Inferior parietal cortex (tissue), 1 donor: Measurements from ENCODE around the gene SUPT20HL1.
A peak's percentile ranks its signal among the peaks of the same experiment; 100 is the strongest.

Experiments used
- DNase-seq: peaks from one replicate; pipeline ENCODE4 v3.0.0-alpha.2; 2016; ENCODE audit errors: extremely low spot score

SUPT20HL1 gene

DNA sequence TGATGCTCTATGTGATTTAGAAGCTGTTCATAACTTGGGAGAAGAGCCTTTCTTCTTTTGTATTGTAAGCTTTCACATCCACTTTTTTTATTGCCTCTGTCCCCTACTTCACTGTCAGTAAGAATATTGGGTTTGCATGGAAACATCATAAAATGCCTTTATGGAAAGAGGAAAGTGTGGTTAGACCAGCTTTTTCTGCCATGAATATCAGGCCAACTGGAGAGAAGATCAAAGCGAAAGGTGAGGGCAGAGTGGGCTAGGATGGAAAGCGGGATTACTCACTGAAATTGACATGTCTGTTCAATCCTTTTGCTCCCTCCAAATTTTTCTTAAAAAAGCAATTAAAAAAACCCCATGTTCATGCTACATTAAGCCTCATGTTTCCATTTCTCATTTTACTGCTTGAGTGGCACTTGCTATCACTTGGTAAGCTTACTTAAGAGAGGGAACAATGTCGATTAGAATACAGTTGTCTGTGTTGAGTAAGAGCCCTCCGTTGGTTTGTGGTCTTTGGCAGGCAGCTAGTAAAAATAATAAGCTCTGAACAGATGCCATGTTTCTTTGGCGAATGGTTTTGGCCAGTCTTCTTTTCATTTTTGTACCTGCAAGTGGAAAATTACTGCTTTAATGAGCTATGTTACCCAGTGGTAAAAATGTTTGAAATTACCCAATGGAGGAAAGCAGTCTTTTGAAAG, 35.9 kb downstream of the SUPT20HL1 start:
- DNase-seq: peak; percentile 5

DNA sequence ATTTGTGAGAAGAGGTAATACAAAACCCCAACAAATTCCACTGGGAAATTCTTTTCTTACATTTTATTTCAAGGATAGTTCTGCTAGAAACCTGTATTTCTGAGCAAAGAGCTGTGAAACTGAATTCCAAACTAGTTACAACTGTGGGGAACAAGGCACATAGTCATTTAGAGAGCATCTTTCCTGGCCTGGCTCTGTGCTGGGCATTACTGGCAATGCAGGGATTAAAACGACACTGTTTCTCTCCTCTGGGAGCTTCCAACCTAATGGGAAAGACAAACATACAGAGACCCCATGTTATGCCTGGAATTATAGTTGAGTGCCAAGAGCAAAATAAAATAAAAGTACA, 36.5 kb downstream of the SUPT20HL1 start:
- DNase-seq: peak; percentile 2

DNA sequence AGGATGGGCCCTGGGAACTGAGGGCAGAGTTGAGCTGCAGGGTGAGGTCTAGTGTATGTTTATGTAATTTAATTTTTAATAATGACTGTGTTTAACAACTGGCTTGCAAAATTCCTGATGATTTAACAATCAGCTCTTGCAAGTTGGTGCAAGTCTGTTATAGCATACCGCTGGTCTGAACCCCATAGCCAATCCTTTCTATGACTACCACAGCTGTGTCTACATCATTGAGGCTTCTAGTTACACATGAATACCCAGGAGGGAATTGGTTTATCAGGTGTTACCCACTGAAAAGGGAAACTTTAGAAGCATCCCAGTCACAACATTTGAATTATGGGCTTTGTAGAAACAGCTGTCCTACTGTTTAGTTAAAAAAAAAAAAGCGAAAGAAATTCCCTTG, 38.3 kb downstream of the SUPT20HL1 start:
- no peak for DNase-seq

DNA sequence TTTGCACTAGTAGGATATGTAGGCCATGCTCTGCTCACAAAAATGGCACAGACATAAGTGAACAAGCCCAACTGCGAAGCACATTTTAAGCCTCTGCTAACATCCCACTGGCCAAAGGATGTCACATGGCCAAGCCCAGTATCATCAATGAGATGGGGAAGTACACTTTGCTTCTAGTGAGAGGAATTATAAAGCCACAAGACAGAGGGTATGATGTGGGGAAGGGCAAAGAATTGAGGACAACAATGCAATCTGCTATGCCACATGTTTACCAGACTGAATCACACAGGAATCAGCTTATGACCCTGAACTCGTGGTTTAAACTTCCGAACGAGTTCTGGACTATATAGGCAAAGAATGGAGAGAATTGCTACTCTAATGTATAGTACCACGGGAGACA, 39.1 kb downstream of the SUPT20HL1 start:
- no peak for DNase-seq

DNA sequence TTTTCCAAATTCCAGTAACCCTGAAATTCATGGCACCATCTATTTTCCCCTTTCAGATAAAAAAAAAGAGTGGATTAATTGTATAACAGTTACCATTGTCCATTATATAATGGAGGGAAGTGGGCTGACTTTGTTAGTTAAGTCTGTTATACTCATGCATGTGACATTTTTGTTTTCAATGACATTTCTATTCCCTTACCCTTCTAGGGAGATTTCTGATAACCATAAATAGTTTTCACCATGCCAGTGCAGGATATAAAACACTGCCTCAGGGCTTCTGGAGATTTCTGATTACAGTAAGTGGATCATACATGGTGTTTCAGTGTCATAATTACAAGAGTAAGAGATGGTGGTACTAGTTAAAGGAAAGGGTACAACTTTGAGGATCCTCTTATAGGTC, 45.5 kb downstream of the SUPT20HL1 start:
- DNase-seq: no peak
